ENCODE results near the gene SYCE1L.

DNA sequence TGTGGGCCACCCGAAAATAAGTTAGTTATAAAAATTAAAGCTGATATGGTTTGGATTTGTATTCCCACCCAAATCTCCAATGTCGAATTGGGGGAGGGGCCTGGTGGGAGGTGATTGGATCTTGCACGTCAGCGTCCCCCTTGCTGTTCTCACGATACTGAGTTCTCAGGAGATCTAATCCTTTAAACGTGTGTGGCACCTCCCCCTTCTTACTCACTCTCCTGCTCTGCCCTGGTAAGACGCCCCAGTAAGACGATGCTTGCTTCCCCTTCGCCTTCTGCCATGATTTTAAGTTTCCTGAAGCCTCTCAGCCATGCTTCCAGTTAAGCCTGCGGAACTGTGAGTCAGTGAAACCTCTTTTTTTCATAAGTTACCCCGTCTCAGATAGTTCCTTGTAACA is 35.4 kb downstream of the SYCE1L start:
- TF ChIP-seq, protein P1, sequence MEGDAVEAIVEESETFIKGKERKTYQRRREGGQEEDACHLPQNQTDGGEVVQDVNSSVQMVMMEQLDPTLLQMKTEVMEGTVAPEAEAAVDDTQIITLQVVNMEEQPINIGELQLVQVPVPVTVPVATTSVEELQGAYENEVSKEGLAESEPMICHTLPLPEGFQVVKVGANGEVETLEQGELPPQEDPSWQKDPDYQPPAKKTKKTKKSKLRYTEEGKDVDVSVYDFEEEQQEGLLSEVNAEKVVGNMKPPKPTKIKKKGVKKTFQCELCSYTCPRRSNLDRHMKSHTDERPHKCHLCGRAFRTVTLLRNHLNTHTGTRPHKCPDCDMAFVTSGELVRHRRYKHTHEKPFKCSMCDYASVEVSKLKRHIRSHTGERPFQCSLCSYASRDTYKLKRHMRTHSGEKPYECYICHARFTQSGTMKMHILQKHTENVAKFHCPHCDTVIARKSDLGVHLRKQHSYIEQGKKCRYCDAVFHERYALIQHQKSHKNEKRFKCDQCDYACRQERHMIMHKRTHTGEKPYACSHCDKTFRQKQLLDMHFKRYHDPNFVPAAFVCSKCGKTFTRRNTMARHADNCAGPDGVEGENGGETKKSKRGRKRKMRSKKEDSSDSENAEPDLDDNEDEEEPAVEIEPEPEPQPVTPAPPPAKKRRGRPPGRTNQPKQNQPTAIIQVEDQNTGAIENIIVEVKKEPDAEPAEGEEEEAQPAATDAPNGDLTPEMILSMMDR (IDR thresholded peaks at IDR 0.05) = no peak
- no peak for TF ChIP-seq POLR2A (IDR thresholded peaks at IDR 0.05)
